ENCODE data around the gene RHBDL3. TPM values are rescaled to one million over a fixed set of nuclear protein-coding genes. Genes with fewer than 3 reads are reported as not detected.

The RHBDL3 gene
- total and polyA plus RNA-seq, 2 experiments from 2014 or later, result 0.28 to 0.70 TPM

GRCh38 chr17:32289471-32290070, 23.9 kb downstream of the RHBDL3 start:
- H3K27ac ChIP-seq, result no peak overlapping the region
- H3K4me2 ChIP-seq, result no peak overlapping the region
- no peaks in the 10 kb centered on the region for H3K36me3 ChIP-seq (replicated peaks; ENCODE audit: insufficient read depth, low read depth)
- H3K4me3 ChIP-seq, result no peak overlapping the region
- no peak for DNase-seq (ENCODE audit: low spot score)
- H3K27me3 ChIP-seq, result no peaks in the 10 kb centered on the region
- no peaks in the 10 kb centered on the region for H3K9me3 ChIP-seq (ENCODE audit: low read depth)
- no peaks in the 10 kb centered on the region for H3K79me2 ChIP-seq
- no peaks in the 10 kb centered on the region for H3K4me1 ChIP-seq (ENCODE audit: insufficient read depth)
- H4K20me1 ChIP-seq (ENCODE audit: insufficient read depth, poor library complexity, severe bottlenecking), result no peaks in the 10 kb centered on the region
- H3K9me2 ChIP-seq (replicated peaks; ENCODE audit: insufficient read depth), result no peaks in the 10 kb centered on the region
- no peak overlapping the region for H2AFZ ChIP-seq
- TF ChIP-seq CTCF (IDR thresholded peaks at IDR 0.05; ENCODE audit: poor library complexity) (no peak), EZH2 (IDR thresholded peaks at IDR 0.05; ENCODE audit: borderline replicate concordance) (no peak), EZH2phosphoT487 (IDR thresholded peaks at IDR 0.05; ENCODE audit: low read depth, severe bottlenecking, unreplicated experiment) (no peak)
- 40% methylated on average over 9 of the region's 9 CpGs for WGBS (ENCODE audit: low lambda C conversion rate, missing lambda C conversion rate)

- H4K20me1 ChIP-seq (ENCODE audit: insufficient read depth, poor library complexity, severe bottlenecking), result no peaks in the 10 kb centered on the region
- TF ChIP-seq CTCF (IDR thresholded peaks at IDR 0.05; ENCODE audit: poor library complexity) (no peak), EZH2 (IDR thresholded peaks at IDR 0.05; ENCODE audit: borderline replicate concordance) (no peak), EZH2phosphoT487 (IDR thresholded peaks at IDR 0.05; ENCODE audit: low read depth, severe bottlenecking, unreplicated experiment) (no peak)
- no peaks in the 10 kb centered on the region for H3K27me3 ChIP-seq
- H3K4me2 ChIP-seq, result no peak overlapping the region
- no peak for DNase-seq (ENCODE audit: low spot score)
- no peaks in the 10 kb centered on the region for H3K9me2 ChIP-seq (replicated peaks; ENCODE audit: insufficient read depth)
- 76% methylated on average over 4 of the region's 4 CpGs for WGBS (ENCODE audit: low lambda C conversion rate, missing lambda C conversion rate)
- no peaks in the 10 kb centered on the region for H3K36me3 ChIP-seq (replicated peaks; ENCODE audit: insufficient read depth, low read depth)
- H3K27ac ChIP-seq, result no peak overlapping the region
- H3K4me3 ChIP-seq, result no peak overlapping the region
- H3K4me1 ChIP-seq (ENCODE audit: insufficient read depth), result no peaks in the 10 kb centered on the region
- H3K79me2 ChIP-seq, result no peaks in the 10 kb centered on the region
- no peak overlapping the region for H2AFZ ChIP-seq
- H3K9me3 ChIP-seq (ENCODE audit: low read depth), result no peaks in the 10 kb centered on the region
These were observed 26.5 kb downstream of the RHBDL3 start for GRCh38 chr17:32292094-32292493.

GRCh38 chr17:32297424-32297823, 31.8 kb downstream of the RHBDL3 start:
- DNase-seq (ENCODE audit: low spot score), result no peak
- H3K79me2 ChIP-seq, result no peaks in the 10 kb centered on the region
- no peaks in the 10 kb centered on the region for H3K9me3 ChIP-seq (ENCODE audit: low read depth)
- no peak overlapping the region for H3K27ac ChIP-seq
- no peak overlapping the region for H2AFZ ChIP-seq
- no peaks in the 10 kb centered on the region for H3K36me3 ChIP-seq (replicated peaks; ENCODE audit: insufficient read depth, low read depth)
- H3K4me3 ChIP-seq, result no peak overlapping the region
- H3K27me3 ChIP-seq, result no peaks in the 10 kb centered on the region
- TF ChIP-seq CTCF (IDR thresholded peaks at IDR 0.05; ENCODE audit: poor library complexity) (no peak), EZH2phosphoT487 (IDR thresholded peaks at IDR 0.05; ENCODE audit: low read depth, severe bottlenecking, unreplicated experiment) (no peak), EZH2 (IDR thresholded peaks at IDR 0.05; ENCODE audit: borderline replicate concordance) (no peak)
- 98% methylated on average over 2 of the region's 2 CpGs for WGBS (ENCODE audit: low lambda C conversion rate, missing lambda C conversion rate)
- H3K4me1 ChIP-seq (ENCODE audit: insufficient read depth), result peaks cover 4% of the 10 kb centered on the region
- no peaks in the 10 kb centered on the region for H3K9me2 ChIP-seq (replicated peaks; ENCODE audit: insufficient read depth)
- H3K4me2 ChIP-seq, result no peak overlapping the region
- H4K20me1 ChIP-seq (ENCODE audit: insufficient read depth, poor library complexity, severe bottlenecking), result no peaks in the 10 kb centered on the region

Data from hepatocyte (in vitro differentiated cells).